Stomach (tissue), 9 donors: Measurements from ENCODE around the gene SIRT2. TPM values are rescaled to one million over a fixed set of nuclear protein-coding genes. Genes with fewer than 3 reads are reported as not detected.

Experiments used
- DNase-seq, 2 donors: peaks; one replicate each; pipeline versions ENCODE4 v3.0.0 to v3.0.0-alpha.2; 2013 to 2019
- H3K27ac ChIP-seq, 5 donors: fragments of 200-600 bp in 4 of 5; sonication (generic) in 4 of 5; one replicate each; pipeline ENCODE4 v1.5.1; 2013 to 2019; ENCODE audit warnings: mild to moderate bottlenecking in 1 of 5, moderate library complexity in 1 of 5
- H3K27me3 ChIP-seq, 3 donors: fragments of 200-600 bp; sonication (generic); one replicate each; pipeline ENCODE4 v1.5.1; 2017 to 2019; ENCODE audit warnings: mixed run types in 1 of 3
- H3K36me3 ChIP-seq, 4 donors: fragments of 200-600 bp; sonication (generic); 1 replicate in 3 of 4; 2 replicates in 1 of 4; pipeline ENCODE4 v1.5.1; 2016 to 2019
- H3K4me1 ChIP-seq, 4 donors: fragments of 200-600 bp; sonication (generic); one replicate each; pipeline ENCODE4 v1.5.1; 2016 to 2019
- H3K4me3 ChIP-seq, 4 donors: fragments of 200-600 bp; sonication (generic) in 3 of 4; one replicate each; pipeline ENCODE4 v1.5.1; 2016 to 2019; ENCODE audit warnings: mild to moderate bottlenecking in 1 of 4
- H3K9me3 ChIP-seq, 4 donors: fragments of 200-600 bp; sonication (generic); one replicate each; pipeline ENCODE4 v1.5.1; 2016 to 2019
- CTCF ChIP-seq, 7 experiments: fragments of 450-650 bp in 4 of 7; fragments of 200-600 bp in 3 of 7; sonication (generic) in 3 of 7; IDR thresholded peaks; one replicate each; pipeline ENCODE4 v1.5.1; 2016 to 2019; ENCODE audit warnings: antibody characterized with exemption in 7 of 7, control low read depth in 2 of 7, mild to moderate bottlenecking in 1 of 7
- EP300 ChIP-seq: sonication (generic); formaldehyde crosslinking; IDR thresholded peaks from one replicate; pipeline ENCODE4 v1.6.1; 2017; ENCODE audit warnings: antibody characterized with exemption
- POLR2A ChIP-seq, 4 donors: fragments of 450-650 bp; IDR thresholded peaks; one replicate each; pipeline ENCODE4 v1.6.1; 2016; ENCODE audit warnings: antibody characterized with exemption in 4 of 4, control low read depth in 2 of 4, mild to moderate bottlenecking in 1 of 4, moderate library complexity in 1 of 4
- POLR2AphosphoS5 ChIP-seq, 3 donors: sonication (generic); formaldehyde crosslinking; IDR thresholded peaks; one replicate each; pipeline ENCODE4 v1.6.1; 2016; ENCODE audit warnings: antibody characterized with exemption in 3 of 3
- WGBS, 5 donors: extraction: QIAGEN DNeasy Blood & Tissue Kit in 3 of 5; methylation state at CpG; one replicate each; pipeline versions ENCODE4 v1.1.5 to v1.1.7; 2013 to 2018; 5-methylcytosine and 5-hydroxymethylcytosine counted together
- intact Hi-C: fragments of 100-400 bp; cut with DNase I; formaldehyde crosslinking; loops from one replicate; pipeline ENCODE4 v1.15.1; 2023; ENCODE audit warnings: low total_unique reads
- polyA plus RNA-seq, 3 donors: library from polyadenylated mRNA; stranded (reverse); fragments of 200-250 nt; gene quantifications; one replicate each; pipeline ENCODE4 v1.2.3, GENCODE V29; 2013
- total RNA-seq, 5 donors: library from RNA; depleted of rRNA; stranded (reverse); fragments of >200 nt; gene quantifications; one replicate each; pipeline versions ENCODE4 v1.1.0 to v1.2.3, GENCODE V29; 2014 to 2016
- donor health status: healthy with polysubstance abuse.
- donor health status: Bipolar disorder and iron deficiency.
- donor health status: healthy.

SIRT2 gene
- total and polyA plus RNA-seq, 8 donors: 21.1 to 764 (median 34.3) TPM

- Histone ChIP-seq H3K27ac (no peak overlapping the region), H3K4me3 (no peak overlapping the region), H3K36me3 (peaks cover 16 to 67% (median 55%) of the 10 kb centered on the region in 4 donors), H3K27me3 (no peaks in the 10 kb centered on the region), H3K4me1 (peaks cover 5 to 21% (median 13%) of the 10 kb centered on the region in 4 donors), H3K9me3 (no peaks in the 10 kb centered on the region)
- DNase-seq: no peak
- TF ChIP-seq CTCF (IDR thresholded peaks at IDR 0.05) (no peak), POLR2AphosphoS5 (IDR thresholded peaks at IDR 0.05) (no peak), POLR2A (IDR thresholded peaks at IDR 0.05) (no peak), EP300 (no peak)
- WGBS, 5 donors: 88 to 94% (median 91%) methylated on average over 13 to 19 of the region's 19 CpGs
- intact Hi-C loops: no loop called here
Measured at GRCh38 chr19:38880882-38881609, 18.4 kb downstream of the SIRT2 start.

DNA sequence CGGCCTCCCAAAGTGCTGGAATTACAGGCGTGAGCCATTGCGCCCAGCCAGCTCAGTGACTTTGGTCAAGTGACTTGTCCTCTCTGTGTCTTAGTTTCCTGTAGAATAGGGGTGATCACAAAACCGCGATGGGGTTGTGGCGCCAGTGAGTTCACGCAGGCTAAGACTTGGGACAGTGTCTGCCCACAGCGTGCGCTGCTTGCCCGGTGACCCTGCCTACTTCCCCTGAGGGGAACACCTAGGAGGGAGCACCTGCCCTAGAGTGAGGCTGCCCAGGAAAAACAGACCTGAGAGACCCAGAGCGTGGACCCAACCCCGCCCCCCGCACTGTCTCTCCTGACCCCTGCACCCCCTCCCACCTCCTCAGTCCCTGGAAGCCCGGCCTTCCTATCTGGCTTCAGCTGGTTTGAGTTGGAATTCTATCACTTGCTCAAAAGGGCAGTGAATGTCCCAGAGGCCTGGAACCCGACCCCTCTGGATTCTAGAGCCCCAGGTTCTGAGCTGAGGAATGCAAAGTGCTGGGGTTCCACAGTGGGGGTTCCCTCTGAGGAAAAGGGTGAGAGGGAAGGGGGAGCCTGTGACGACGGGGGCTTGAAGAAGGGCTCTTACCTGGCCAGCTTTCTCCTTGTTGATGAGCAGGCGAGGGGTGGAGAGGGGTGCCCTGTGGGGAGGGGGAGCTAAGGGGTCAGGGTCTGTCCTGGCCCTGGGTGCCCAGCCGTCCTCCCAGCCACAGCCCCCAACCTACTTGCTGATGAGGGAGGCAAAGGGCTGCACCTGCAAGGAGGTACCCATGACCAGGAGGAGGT is 19.1 kb downstream of the SIRT2 start:
- H3K4me1 ChIP-seq: peaks cover 4 to 21% (median 13%) of the 10 kb centered on the region in 4 donors
- H3K36me3 ChIP-seq: peaks cover 16 to 62% (median 55%) of the 10 kb centered on the region in 4 donors
- TF ChIP-seq EP300 (no peak), POLR2A (IDR thresholded peaks at IDR 0.05) (no peak), POLR2AphosphoS5 (IDR thresholded peaks at IDR 0.05) (no peak), CTCF (IDR thresholded peaks at IDR 0.05) (no peak)
- H3K27ac ChIP-seq: no peak overlapping the region
- H3K4me3 ChIP-seq: no peak overlapping the region
- no peak for DNase-seq
- no peaks in the 10 kb centered on the region for H3K27me3 ChIP-seq
- intact Hi-C loops: no loop called here
- 91 to 94% (median 94%) methylated on average over 16 to 19 of the region's 19 CpGs for WGBS, 5 donors
- no peaks in the 10 kb centered on the region for H3K9me3 ChIP-seq

GRCh38 chr19:38879400-38879751 is 20.0 kb downstream of the SIRT2 start:
- Histone ChIP-seq H3K4me3 (no peak overlapping the region), H3K27ac (peak overlapping the region in 1 of 5 donors; percentile 81), H3K9me3 (no peaks in the 10 kb centered on the region), H3K27me3 (no peaks in the 10 kb centered on the region), H3K4me1 (peaks cover 4 to 21% (median 13%) of the 10 kb centered on the region in 4 donors), H3K36me3 (peaks cover 16 to 58% (median 52%) of the 10 kb centered on the region in 4 donors)
- TF ChIP-seq EP300: no peak
- no peak for TF ChIP-seq POLR2AphosphoS5 (IDR thresholded peaks at IDR 0.05)
- no peak for TF ChIP-seq POLR2A (IDR thresholded peaks at IDR 0.05)
- TF ChIP-seq CTCF (IDR thresholded peaks at IDR 0.05): no peak
- WGBS, 5 donors: 77 to 90% (median 83%) methylated on average over 11 of the region's 11 CpGs
- no peak for DNase-seq
- intact Hi-C loops: no loop called here

DNA sequence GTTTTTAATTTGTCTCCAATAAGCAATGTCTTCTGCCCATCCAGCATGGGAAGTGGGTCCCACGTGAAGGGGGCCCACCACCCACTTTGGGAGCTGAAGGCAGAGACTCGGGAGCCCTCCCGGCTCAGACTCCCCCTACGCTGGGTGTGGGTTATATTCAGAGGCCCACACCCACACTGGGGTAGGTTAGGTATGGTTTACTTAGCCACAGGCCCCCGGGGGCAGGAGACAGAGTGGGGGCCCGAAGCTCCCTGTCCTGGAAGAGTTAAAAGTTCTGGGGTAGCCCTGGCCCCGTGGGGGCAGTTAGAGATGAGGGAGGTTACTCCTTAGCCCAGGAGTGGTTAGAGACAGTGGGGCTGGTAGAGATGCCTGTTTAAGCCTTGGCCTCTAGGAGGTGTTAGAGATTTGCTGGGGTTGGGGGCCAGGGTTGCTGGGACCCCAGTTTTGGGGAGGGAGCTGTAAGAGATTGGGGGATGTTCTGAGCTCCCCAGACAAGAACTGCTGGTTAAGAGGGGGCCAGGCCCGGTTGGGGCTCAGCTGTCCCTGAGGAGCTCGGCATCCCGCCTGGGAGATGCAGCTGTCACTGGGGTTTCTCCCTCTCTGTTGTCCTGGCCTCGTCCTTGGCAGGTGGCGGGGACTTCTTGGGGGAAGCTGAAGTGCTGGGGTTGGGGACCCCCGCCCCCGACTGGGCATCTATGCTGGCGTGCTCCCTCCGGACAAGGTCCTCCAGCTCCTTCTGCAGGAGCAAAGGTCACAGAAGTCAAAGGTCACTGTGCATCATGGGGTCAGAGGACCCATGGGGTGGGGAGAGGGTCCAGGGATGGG is 20.6 kb downstream of the SIRT2 start:
- intact Hi-C loops: no loop called here
- Histone ChIP-seq H3K36me3 (peaks cover 16 to 52% (median 49%) of the 10 kb centered on the region in 4 donors), H3K27ac (peak overlapping the region; percentile 73 to 84 (median 81)), H3K27me3 (no peaks in the 10 kb centered on the region), H3K4me1 (peaks cover 4 to 21% (median 13%) of the 10 kb centered on the region in 4 donors), H3K4me3 (no peak overlapping the region), H3K9me3 (no peaks in the 10 kb centered on the region)
- WGBS, 5 donors: 69 to 80% (median 73%) methylated on average over 15 to 16 of the region's 16 CpGs
- TF ChIP-seq EP300 (no peak), CTCF (IDR thresholded peaks at IDR 0.05) (no peak), POLR2AphosphoS5 (IDR thresholded peaks at IDR 0.05) (no peak), POLR2A (IDR thresholded peaks at IDR 0.05) (no peak)
- no peak for DNase-seq
